D721Med (cell line): ENCODE data around the gene KCNH1.
"Not testable (repeated sequence)": the region's sequence is repeated elsewhere in the genome, so short reads cannot be mapped to it uniquely, and the experiment has no call there.

Source experiments
- DNase-seq: peaks from one replicate; pipeline ENCODE4 v3.0.0; 2011; ENCODE audit warnings: low spot score; ENCODE audit not compliant: insufficient read length
- FAIRE-seq: peaks from 2 replicates; lab custom pipeline; 2011; peaks lifted over from hg19 to GRCh38; lab: Jason Lieb, UNC
- CTCF ChIP-seq: IDR thresholded peaks from 2 replicates; pipeline ENCODE4 v1.5.1; 2012; ENCODE audit warnings: mild to moderate bottlenecking, control low read depth; ENCODE audit not compliant: insufficient read depth; ENCODE audit errors: missing control alignments

KCNH1 gene

GRCh38 chr1:211009944-211010343 is 124.0 kb downstream of the KCNH1 start:
- no peak for FAIRE-seq
- no peak for DNase-seq
- no peak for TF ChIP-seq CTCF

GRCh38 chr1:211007830-211008229 is 126.1 kb downstream of the KCNH1 start:
- FAIRE-seq = peak; percentile 48

GRCh38 chr1:210995931-210996330 is 138.0 kb downstream of the KCNH1 start:
- not testable (repeated sequence) for DNase-seq, FAIRE-seq

More at GRCh38 chr1:211007830-211008229, 126.1 kb downstream of the KCNH1 start:
- TF ChIP-seq CTCF = no peak
- no peak for DNase-seq

- no peak for DNase-seq
Observed at GRCh38 chr1:210992837-210993236, 141.1 kb downstream of the KCNH1 start.

GRCh38 chr1:210989905-210990304 is 144.0 kb downstream of the KCNH1 start:
- FAIRE-seq = peak; percentile 11
- no peak for DNase-seq
- no peak for TF ChIP-seq CTCF

More at GRCh38 chr1:210992837-210993236, 141.1 kb downstream of the KCNH1 start:
- no peak for FAIRE-seq
- TF ChIP-seq CTCF = no peak

- FAIRE-seq = no peak
- TF ChIP-seq CTCF = no peak
- DNase-seq = no peak
Observed at GRCh38 chr1:210981490-210981889, 152.5 kb downstream of the KCNH1 start.

- FAIRE-seq (no peak), DNase-seq (no peak)
- no peak for TF ChIP-seq CTCF
Observed at GRCh38 chr1:210980082-210980481, 153.9 kb downstream of the KCNH1 start.

- no peak for TF ChIP-seq CTCF
- FAIRE-seq = no peak
- DNase-seq = no peak
Observed at GRCh38 chr1:210978974-210979354, 155.0 kb downstream of the KCNH1 start.
